Nephron (organoid): ENCODE results near the gene MGAM2.

ENCODE experiments used
- H3K27ac Mint-ChIP-seq, 3 experiments: 2 replicates each; pipeline ENCODE4 v1.8.0; 2020; ENCODE audit warnings: mixed read lengths in 3 of 3, mild to moderate bottlenecking in 2 of 3, moderate library complexity in 1 of 3
- H3K27me3 Mint-ChIP-seq: 2 replicates; pipeline ENCODE4 v1.8.0; 2021; ENCODE audit warnings: low read depth, mild to moderate bottlenecking, moderate library complexity, mixed read lengths
- H3K36me3 Mint-ChIP-seq: 2 replicates; pipeline ENCODE4 v1.8.0; 2020; ENCODE audit warnings: low read depth, mixed read lengths
- H3K4me1 Mint-ChIP-seq: 2 replicates; pipeline ENCODE4 v1.8.0; 2020; ENCODE audit warnings: mixed read lengths
- H3K4me3 Mint-ChIP-seq, 3 experiments: 2 replicates each; pipeline ENCODE4 v1.8.0; 2020; ENCODE audit warnings: mild to moderate bottlenecking in 3 of 3, mixed read lengths in 3 of 3, moderate library complexity in 2 of 3
- H3K9me3 Mint-ChIP-seq: 2 replicates; pipeline ENCODE4 v1.8.0; 2020; ENCODE audit warnings: mixed read lengths
- CTCF ChIP-seq, 3 experiments: fragments of 200-600 bp; sonication (generic); IDR thresholded peaks; one replicate each; pipeline ENCODE4 v1.5.0; 2021; ENCODE audit warnings: antibody characterized with exemption in 3 of 3; ENCODE audit not compliant: unreplicated experiment in 3 of 3

Gene MGAM2

GRCh38 chr7:142248166-142249160 lies 136.9 kb downstream of the MGAM2 start:
- Mint-ChIP-seq H3K27me3 (peaks cover 17% of the 10 kb centered on the region), H3K36me3 (no peaks in the 10 kb centered on the region), H3K9me3 (no peaks in the 10 kb centered on the region), H3K27ac (no peak overlapping the region), H3K4me3 (no peak overlapping the region), H3K4me1 (no peaks in the 10 kb centered on the region)
- TF ChIP-seq CTCF (IDR thresholded peaks at IDR 0.05; ENCODE audit: unreplicated experiment in 3 of 3): no peak

- Mint-ChIP-seq H3K36me3 (no peaks in the 10 kb centered on the region), H3K27me3 (peaks cover 11% of the 10 kb centered on the region), H3K27ac (no peak overlapping the region), H3K4me1 (no peaks in the 10 kb centered on the region), H3K4me3 (no peak overlapping the region), H3K9me3 (no peaks in the 10 kb centered on the region)
- TF ChIP-seq CTCF (IDR thresholded peaks at IDR 0.05; ENCODE audit: unreplicated experiment in 3 of 3): no peak
These were observed 138.4 kb downstream of the MGAM2 start for GRCh38 chr7:142249918-142250317.

GRCh38 chr7:142250705-142251104 lies 139.2 kb downstream of the MGAM2 start:
- Mint-ChIP-seq H3K9me3 (no peaks in the 10 kb centered on the region), H3K27ac (no peak overlapping the region), H3K27me3 (peaks cover 4% of the 10 kb centered on the region), H3K4me1 (no peaks in the 10 kb centered on the region), H3K4me3 (no peak overlapping the region), H3K36me3 (no peaks in the 10 kb centered on the region)
- no peak for TF ChIP-seq CTCF (IDR thresholded peaks at IDR 0.05; ENCODE audit: unreplicated experiment in 3 of 3)

- TF ChIP-seq CTCF (IDR thresholded peaks at IDR 0.05; ENCODE audit: unreplicated experiment in 3 of 3): no peak
- Mint-ChIP-seq H3K27me3 (no peaks in the 10 kb centered on the region), H3K9me3 (peaks cover 7% of the 10 kb centered on the region), H3K4me1 (no peaks in the 10 kb centered on the region), H3K36me3 (no peaks in the 10 kb centered on the region), H3K27ac (no peak within 1 kb of the TSS), H3K4me3 (no peak within 1 kb of the TSS)
These were observed 146.4 kb downstream of the MGAM2 start, which contains the start of gene PRSS58 for GRCh38 chr7:142257958-142258357. Gene PRSS58 (minus strand): TSS chr7:142258058. CDS start chr7:142257707, 351 bp downstream.

GRCh38 chr7:142263598-142264380 lies 152.3 kb downstream of the MGAM2 start:
- H3K4me1 Mint-ChIP-seq: no peaks in the 10 kb centered on the region

More at GRCh38 chr7:142263598-142264380, 152.3 kb downstream of the MGAM2 start:
- no peak overlapping the region for H3K27ac Mint-ChIP-seq
- no peak overlapping the region for H3K4me3 Mint-ChIP-seq
- peaks cover 7% of the 10 kb centered on the region for H3K9me3 Mint-ChIP-seq
- TF ChIP-seq CTCF (IDR thresholded peaks at IDR 0.05; ENCODE audit: unreplicated experiment in 3 of 3): no peak
- H3K27me3 Mint-ChIP-seq: peaks cover 7% of the 10 kb centered on the region
- no peaks in the 10 kb centered on the region for H3K36me3 Mint-ChIP-seq
